Measurements from ENCODE around the gene ADD3.
"Not testable (repeated sequence)": the region's sequence is repeated elsewhere in the genome, so short reads cannot be mapped to it uniquely, and the experiment has no call there.

The ADD3 gene

DNA sequence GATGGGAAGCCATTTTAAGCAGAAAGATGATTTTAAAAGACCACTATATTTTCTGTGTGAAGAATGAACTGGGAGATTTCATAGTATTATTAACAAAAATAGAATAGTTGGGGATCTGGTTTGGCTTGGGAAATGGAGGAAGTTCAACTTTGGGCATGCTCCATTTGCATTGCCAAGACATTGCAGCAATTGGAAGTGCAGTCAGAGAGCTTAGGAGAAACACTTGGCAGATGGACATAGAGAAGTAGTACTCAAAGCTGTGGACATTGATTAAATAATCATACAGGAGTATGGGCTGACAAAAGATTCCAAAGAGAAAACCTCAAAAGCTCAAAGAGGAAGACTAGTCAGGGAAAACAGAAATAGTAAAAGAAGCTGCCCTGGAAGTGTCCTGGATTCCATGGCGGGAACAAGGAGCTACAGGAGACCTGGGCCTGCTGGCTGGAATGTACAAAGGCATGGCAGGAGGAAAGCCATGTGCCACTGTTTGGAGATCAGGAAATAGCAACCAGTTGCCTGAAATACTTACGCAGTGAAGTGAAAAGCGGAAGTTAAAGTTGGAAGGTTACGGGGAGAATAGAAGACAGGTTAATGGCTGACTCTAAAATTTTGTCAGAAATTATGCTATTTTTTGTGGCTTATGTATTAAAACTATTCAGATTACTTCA lies 106.0 kb downstream of the ADD3 start:
- DNase-seq, result no peak

DNA sequence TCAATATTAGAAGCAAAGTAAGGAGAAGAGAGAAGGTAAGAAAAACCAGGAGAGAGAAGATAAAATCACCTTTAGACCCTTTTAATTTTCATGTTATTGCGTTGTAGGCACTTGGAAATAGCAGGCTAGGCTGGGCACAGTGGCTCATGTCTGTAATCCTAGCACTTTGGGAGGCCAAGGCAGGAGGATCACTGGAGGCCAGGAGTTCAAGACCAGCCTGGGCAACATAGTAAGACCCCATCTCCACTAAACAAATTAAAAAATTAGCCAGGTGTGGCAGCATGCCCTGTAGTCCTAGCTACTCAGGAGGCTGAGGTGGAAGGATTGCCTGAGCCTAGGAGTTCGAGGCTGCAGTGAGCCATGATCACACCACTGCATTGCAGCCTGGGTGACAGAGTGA lies 106.9 kb downstream of the ADD3 start:
- not testable (repeated sequence) for DNase-seq

- DNase-seq, result no peak
These were observed 108.2 kb downstream of the ADD3 start for GRCh38 chr10:110115784-110116520.

- DNase-seq, result no peak
These were observed 111.3 kb downstream of the ADD3 start for GRCh38 chr10:110118891-110119621.

DNA sequence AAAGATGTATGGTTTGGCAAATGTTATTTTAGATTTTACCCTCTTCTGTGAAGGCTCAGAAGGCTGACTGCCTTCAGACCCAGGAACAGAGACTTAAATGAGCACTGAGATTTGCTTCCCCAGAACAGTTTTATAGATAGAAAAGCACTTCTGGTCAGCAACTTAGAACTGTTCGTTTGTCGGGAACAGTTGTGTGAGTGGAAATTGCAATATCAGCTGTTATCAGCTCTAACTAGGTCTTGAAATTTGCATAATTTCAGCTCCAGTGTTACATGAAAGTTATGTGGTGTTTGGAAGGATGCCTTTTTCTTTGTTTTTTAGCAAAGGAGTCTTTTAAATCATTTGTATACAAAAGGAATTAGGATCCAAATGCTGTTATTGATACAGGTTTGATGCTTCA lies 115.8 kb downstream of the ADD3 start:
- DNase-seq, result no peak

GRCh38 chr10:110129490-110129889 lies 121.7 kb downstream of the ADD3 start:
- DNase-seq, result no peak

- DNase-seq, result no peak
These were observed 127.1 kb downstream of the ADD3 start for GRCh38 chr10:110134917-110135316.

DNA sequence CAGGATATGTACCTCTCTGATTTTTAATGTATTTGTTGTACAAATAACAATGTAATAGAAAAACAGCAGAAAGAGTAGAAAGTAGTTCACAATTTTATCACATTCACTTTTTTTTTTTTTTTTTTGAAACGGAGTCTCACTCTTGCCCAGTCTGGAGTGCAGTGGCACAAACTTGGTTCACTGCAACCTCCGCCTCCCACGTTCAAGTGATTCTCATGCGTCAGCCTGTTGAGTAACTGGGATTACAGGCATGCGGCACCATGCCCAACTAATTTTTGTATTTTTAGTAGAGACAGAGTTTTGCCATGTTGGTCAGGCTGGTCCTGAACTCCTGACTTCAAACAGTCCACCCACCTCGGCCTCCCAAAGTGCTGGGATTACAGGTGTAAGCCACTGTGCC lies 128.1 kb downstream of the ADD3 start:
- DNase-seq, result not testable (repeated sequence)

GRCh38 chr10:110137142-110137545 lies 129.4 kb downstream of the ADD3 start:
- no peak for DNase-seq

DNA sequence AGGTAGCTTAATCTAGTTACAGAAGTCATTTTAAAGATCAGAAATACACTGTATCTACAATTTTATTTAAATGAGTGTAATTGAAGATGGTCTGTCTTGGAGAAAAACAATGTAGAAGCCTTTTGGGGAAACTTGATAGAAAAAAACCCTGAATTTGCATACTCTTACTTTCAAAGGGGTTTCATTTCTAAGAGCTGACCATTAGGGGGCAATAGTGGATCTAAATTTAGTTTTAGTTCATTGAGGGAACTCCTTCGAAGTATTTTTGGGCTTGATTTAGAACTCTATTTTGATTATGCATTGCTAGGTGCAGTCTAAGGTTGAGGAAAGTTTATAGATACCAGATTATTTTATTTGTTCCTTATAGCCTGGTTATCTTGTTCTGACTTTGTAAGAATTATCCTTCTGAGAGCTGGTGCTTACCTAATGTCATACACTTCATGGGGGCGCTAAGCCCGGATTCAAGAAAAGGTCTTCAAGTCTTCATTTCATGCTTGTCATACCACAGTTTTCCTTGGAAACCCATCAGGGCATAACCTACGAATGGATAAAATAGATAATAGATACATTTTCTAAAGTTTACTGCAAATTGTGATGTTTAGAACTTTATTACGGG lies 130.5 kb downstream of the ADD3 start:
- DNase-seq, result no peak

DNA sequence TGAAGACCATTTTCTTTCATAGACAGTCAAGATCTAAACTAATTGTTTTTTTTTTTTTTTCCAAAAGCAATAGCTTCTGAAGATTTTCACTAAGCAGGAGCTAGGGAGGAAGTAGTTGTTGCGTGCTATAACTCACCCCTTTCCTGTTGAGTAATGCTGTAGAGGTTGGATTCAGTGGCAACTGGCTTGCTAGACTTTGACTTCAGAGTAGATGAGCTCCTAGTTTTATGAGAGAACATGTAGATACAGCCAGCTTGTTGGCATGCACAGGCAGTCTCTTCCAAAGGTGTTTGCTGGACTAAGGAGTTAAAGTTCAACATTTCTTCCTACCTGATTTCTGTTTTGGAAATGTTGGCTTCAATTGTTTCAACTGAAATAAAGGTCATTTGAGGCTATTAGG lies 133.4 kb downstream of the ADD3 start:
- no peak for DNase-seq

DNA sequence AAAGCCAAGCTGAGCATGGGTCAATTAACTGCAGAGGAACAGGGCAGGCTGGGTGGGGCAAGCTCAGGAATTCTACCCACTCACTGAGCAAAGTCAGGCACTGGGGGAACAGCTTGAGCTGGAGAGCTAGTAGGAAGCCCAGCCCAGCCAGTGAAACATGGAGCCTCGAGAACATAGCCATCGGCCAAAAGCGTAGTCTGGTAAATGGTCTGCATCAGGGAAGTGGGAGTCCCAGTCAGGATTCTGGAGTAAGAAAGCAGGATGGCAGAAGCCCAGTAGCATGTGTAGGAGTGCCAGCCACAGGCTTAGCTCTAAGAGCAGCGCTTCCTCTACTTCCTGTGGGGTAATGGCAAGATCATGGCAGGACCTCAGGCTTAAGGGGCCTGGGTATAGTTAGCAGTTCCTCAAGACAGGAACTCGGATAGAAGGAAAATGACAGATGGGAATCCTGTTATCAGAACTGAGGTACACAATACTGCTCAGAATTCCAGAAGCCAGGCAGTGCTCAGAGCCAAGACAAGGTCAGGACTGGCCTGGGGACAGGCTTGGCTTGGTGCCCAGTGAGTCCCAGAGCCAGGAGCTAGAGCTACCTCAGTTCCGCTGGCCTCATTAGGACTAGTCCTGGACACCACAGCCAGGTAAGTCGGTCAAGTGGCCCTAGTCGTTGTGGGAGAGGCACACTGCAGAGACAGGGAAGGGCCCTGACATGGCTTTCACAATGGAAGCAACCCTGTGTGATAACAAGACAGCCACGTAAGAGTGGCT lies 134.3 kb downstream of the ADD3 start:
- no peak for DNase-seq

DNA sequence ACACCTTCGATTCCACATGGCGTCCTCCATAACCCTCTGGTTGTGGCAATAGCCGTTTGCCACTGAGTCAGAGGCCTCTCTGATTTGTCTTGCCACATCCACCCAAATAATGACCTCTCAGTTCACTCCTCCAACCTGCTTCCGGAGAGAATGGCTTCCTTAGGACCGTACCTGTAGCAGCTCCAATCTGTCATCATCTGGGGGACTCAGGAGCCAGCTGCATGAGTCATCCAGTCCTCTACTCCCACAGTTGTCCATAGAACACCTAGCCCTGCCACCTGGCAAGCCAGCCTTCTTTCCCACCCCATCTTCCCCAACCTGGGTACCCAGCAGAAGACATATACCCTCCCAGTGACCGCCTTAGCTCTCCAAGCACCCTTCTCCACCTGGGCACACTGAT lies 135.2 kb downstream of the ADD3 start:
- DNase-seq, result no peak

DNA sequence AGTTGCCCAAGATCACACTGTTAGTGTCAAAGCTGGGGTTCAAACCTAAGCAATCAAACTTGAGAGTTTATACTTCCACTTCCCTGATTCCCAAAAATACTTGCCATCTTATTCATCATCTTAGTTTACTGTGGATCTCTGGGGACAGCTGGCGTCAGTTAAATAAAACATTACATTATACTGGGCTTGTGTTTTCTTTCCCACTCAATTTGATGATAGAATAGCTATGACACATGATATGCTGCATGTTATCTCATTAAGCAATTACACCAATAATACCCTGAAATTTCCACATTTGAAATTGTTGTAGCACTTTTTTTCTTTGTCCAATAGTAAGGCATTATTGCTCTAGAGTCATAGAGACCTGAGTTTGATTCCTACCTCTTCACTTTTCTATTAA lies 136.7 kb downstream of the ADD3 start:
- DNase-seq, result no peak

- DNase-seq, result no peak
These were observed 140.2 kb downstream of the ADD3 start for GRCh38 chr10:110147961-110148360.

DNA sequence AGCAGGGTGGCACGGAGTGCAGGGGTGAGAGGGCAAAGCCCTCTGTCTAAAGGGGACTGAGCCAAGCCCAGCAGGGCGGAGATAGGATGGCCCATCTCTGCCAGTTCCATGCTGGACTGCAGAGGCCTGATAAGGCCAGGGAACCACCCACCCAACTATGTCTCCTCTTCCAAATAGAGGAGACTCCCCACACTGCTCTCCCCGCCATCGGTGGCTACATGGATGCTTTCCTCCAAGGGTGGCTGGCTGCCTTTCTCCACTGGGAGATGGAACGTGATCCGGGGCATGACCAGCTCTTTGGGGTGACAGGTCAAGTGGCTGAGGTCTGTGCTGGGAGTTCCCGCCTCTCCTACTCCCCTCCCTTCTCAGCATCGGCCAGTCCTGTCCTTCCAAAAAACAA lies 141.5 kb downstream of the ADD3 start:
- no peak for DNase-seq

DNA sequence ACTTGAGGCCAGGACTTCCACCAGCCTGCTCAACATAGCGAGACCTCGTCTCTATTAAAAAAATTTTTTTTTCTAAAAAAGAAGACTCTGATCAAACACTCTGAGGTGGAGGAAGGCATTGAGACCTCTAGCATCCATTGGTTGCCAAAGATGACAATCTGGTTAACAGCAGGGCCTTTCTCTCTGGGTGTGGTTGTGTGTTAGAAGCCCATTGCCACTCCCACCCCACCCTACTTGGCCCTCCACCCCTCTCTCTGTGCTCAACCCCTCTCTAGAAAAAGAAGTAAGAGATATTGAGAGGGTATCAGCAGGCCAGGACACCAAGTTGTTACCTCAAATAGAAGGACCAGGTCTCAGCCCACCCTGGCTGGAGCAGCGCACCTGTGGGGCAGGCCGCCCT lies 142.3 kb downstream of the ADD3 start:
- DNase-seq, result no peak

GRCh38 chr10:110150981-110151380 lies 143.2 kb downstream of the ADD3 start:
- DNase-seq, result no peak

DNA sequence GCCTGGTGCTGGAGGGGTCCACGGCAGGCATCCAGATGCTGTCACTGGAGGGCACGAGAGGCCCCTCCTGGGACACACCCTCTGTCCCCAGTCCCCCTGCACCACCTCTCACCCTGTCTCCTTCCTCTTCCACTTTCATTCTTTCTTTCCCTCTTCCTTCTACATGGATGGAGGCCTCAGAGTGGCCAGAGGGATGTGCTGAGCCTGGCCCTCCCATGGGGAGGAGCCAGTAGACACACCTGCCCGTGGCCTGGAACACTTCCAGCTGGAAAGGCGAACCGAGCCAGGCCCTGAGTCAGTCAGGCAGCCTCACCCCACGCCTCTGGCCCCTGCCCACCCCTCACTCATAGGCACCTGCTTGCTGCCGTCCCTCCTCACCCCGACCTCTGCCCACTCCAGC lies 143.7 kb downstream of the ADD3 start:
- no peak for DNase-seq

GRCh38 chr10:110151971-110152370 lies 144.2 kb downstream of the ADD3 start:
- DNase-seq, result no peak

- DNase-seq, result no peak
These were observed 145.6 kb downstream of the ADD3 start for GRCh38 chr10:110153396-110153795.

DNA sequence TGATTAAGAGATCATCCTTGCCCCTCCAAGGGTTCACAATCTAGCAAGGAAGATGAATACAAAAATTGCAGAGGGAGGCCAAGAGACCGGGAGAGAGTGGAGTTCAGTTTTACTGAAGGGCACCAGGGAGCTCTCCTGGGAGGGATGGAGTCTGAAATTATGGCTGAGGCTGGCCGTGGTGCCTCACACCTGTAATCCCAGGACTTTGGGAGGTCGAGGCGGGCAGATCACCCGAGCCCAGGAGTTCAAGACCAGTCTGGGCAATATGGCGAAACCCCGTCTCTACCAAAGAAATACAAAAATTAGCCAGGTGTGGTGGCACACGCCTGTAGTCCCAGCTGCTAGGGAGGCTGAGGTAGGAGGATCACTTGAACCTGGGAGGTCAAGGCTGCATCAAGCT lies 148.3 kb downstream of the ADD3 start:
- DNase-seq, result no peak
